HG03342 (cell line): Measurements from ENCODE around the gene MINAR1.
"Not testable (repeated sequence)": the region's sequence is repeated elsewhere in the genome, so short reads cannot be mapped to it uniquely, and the experiment has no call there.

ENCODE experiments used
- ATAC-seq: cut with Tn5 transposase; IDR thresholded peaks from one replicate; pipeline ENCODE4 v1.9.1; 2021; ENCODE audit warnings: mild to moderate bottlenecking, moderate library complexity; ENCODE audit not compliant: unreplicated experiment

Gene MINAR1

GRCh38 chr15:79431636-79432344, at the start of gene MINAR1:
TSS of gene MINAR1 (plus strand) at chr15:79432336. CDS start at chr15:79456148, 23,812 bp downstream.
- no peak for ATAC-seq

GRCh38 chr15:79394231-79394630, 37.9 kb upstream of the MINAR1 start:
- ATAC-seq, result no peak

- no peak for ATAC-seq
Measured at GRCh38 chr15:79396850-79397249, 35.3 kb upstream of the MINAR1 start.

GRCh38 chr15:79397269-79397910, 34.7 kb upstream of the MINAR1 start:
- no peak for ATAC-seq

- no peak for ATAC-seq
Measured at GRCh38 chr15:79399606-79400005, 32.5 kb upstream of the MINAR1 start.

GRCh38 chr15:79400650-79401049, 31.5 kb upstream of the MINAR1 start:
- no peak for ATAC-seq

GRCh38 chr15:79401301-79401700, 30.8 kb upstream of the MINAR1 start:
- ATAC-seq, result no peak

- ATAC-seq, result no peak
Measured at GRCh38 chr15:79402136-79402535, 30.0 kb upstream of the MINAR1 start.

GRCh38 chr15:79403501-79403900, 28.6 kb upstream of the MINAR1 start:
- no peak for ATAC-seq

GRCh38 chr15:79406210-79406609, 25.9 kb upstream of the MINAR1 start:
- ATAC-seq, result no peak

GRCh38 chr15:79408041-79408440, 24.1 kb upstream of the MINAR1 start:
- no peak for ATAC-seq

- no peak for ATAC-seq
Measured at GRCh38 chr15:79410237-79410636, 21.9 kb upstream of the MINAR1 start.

- ATAC-seq, result no peak
Measured at GRCh38 chr15:79412010-79412409, 20.1 kb upstream of the MINAR1 start.

- ATAC-seq, result no peak
Measured at GRCh38 chr15:79412429-79412828, 19.7 kb upstream of the MINAR1 start.

GRCh38 chr15:79416876-79417275, 15.3 kb upstream of the MINAR1 start:
- ATAC-seq, result no peak

GRCh38 chr15:79418693-79419279, 13.3 kb upstream of the MINAR1 start:
- ATAC-seq, result no peak

GRCh38 chr15:79425591-79426295, 6.4 kb upstream of the MINAR1 start:
- no peak for ATAC-seq

GRCh38 chr15:79426899-79427298, 5.2 kb upstream of the MINAR1 start:
- ATAC-seq, result not testable (repeated sequence)

- no peak for ATAC-seq
Measured at GRCh38 chr15:79427781-79428598, 4.1 kb upstream of the MINAR1 start.

- ATAC-seq, result no peak
Measured at GRCh38 chr15:79430901-79431635, 1.1 kb upstream of the MINAR1 start.
